HG03108 (cell line): ENCODE results near the gene UPB1.

ENCODE experiments used
- ATAC-seq: cut with Tn5 transposase; IDR thresholded peaks from one replicate; pipeline ENCODE4 v1.9.1; 2021; ENCODE audit warnings: moderate library complexity; ENCODE audit not compliant: unreplicated experiment

Gene UPB1

GRCh38 chr22:24494528-24495364, at the start of gene UPB1:
UPB1 (plus strand) TSS chr22:24495332; CDS start chr22:24495404, 72 bp downstream.
- ATAC-seq, result no peak

GRCh38 chr22:24445481-24446259, 49.5 kb upstream of the UPB1 start:
- ATAC-seq, result no peak

GRCh38 chr22:24446260-24446611, 48.9 kb upstream of the UPB1 start:
- ATAC-seq, result no peak

GRCh38 chr22:24450610-24451009, 44.5 kb upstream of the UPB1 start:
- ATAC-seq, result no peak

- ATAC-seq, result no peak
Measured at GRCh38 chr22:24451162-24451561, 44.0 kb upstream of the UPB1 start.

- no peak for ATAC-seq
Measured at GRCh38 chr22:24453853-24454252, 41.3 kb upstream of the UPB1 start.

GRCh38 chr22:24455039-24455438, 40.1 kb upstream of the UPB1 start:
- no peak for ATAC-seq

GRCh38 chr22:24455751-24456426, 39.2 kb upstream of the UPB1 start:
- ATAC-seq, result no peak

GRCh38 chr22:24457894-24458420, 37.2 kb upstream of the UPB1 start:
- ATAC-seq, result no peak

- no peak for ATAC-seq
Measured at GRCh38 chr22:24459911-24460310, 35.2 kb upstream of the UPB1 start.

GRCh38 chr22:24460418-24461089, 34.6 kb upstream of the UPB1 start:
- ATAC-seq, result no peak

GRCh38 chr22:24463071-24463760, 31.9 kb upstream of the UPB1 start:
- ATAC-seq, result no peak

GRCh38 chr22:24465566-24465965, 29.6 kb upstream of the UPB1 start:
- ATAC-seq, result no peak

GRCh38 chr22:24465975-24466374, 29.2 kb upstream of the UPB1 start:
- no peak for ATAC-seq

- no peak for ATAC-seq
Measured at GRCh38 chr22:24466716-24467328, 28.3 kb upstream of the UPB1 start.

- no peak for ATAC-seq
Measured at GRCh38 chr22:24467340-24467739, 27.8 kb upstream of the UPB1 start.

GRCh38 chr22:24471570-24471969, 23.6 kb upstream of the UPB1 start:
- no peak for ATAC-seq

- ATAC-seq, result no peak
Measured at GRCh38 chr22:24473284-24473683, 21.8 kb upstream of the UPB1 start.

- ATAC-seq, result no peak
Measured at GRCh38 chr22:24474221-24474620, 20.9 kb upstream of the UPB1 start.
